GM18867 (cell line): ENCODE results near the gene MNX1.

Experiments used
- ATAC-seq: cut with Tn5 transposase; IDR thresholded peaks from one replicate; pipeline ENCODE4 v1.9.1; 2021; ENCODE audit warnings: mild to moderate bottlenecking, moderate library complexity; ENCODE audit not compliant: unreplicated experiment

MNX1 gene

GRCh38 chr7:157010588-157011332, at the start of gene MNX1:
MNX1 (minus strand) TSS chr7:157010663; CDS start chr7:157010350, 313 bp downstream.
- peak; percentile 94 for ATAC-seq

GRCh38 chr7:157059534-157059933, 49.1 kb upstream of the MNX1 start:
- no peak for ATAC-seq

GRCh38 chr7:157058701-157059100, 48.2 kb upstream of the MNX1 start:
- no peak for ATAC-seq

GRCh38 chr7:157058068-157058467, 47.6 kb upstream of the MNX1 start:
- no peak for ATAC-seq

- ATAC-seq = no peak
Observed at GRCh38 chr7:157056957-157057902, 46.8 kb upstream of the MNX1 start.

- no peak for ATAC-seq
Observed at GRCh38 chr7:157056246-157056645, 45.8 kb upstream of the MNX1 start.

- no peak for ATAC-seq
Observed at GRCh38 chr7:157054927-157055326, 44.5 kb upstream of the MNX1 start.

- ATAC-seq = no peak
Observed at GRCh38 chr7:157053118-157053517, 42.7 kb upstream of the MNX1 start.

GRCh38 chr7:157047148-157047547, 36.7 kb upstream of the MNX1 start:
- ATAC-seq = no peak

- no peak for ATAC-seq
Observed at GRCh38 chr7:157046681-157047080, 36.2 kb upstream of the MNX1 start.

- ATAC-seq = no peak
Observed at GRCh38 chr7:157044943-157045660, 34.6 kb upstream of the MNX1 start.

GRCh38 chr7:157044147-157044687, 33.8 kb upstream of the MNX1 start:
- no peak for ATAC-seq

- no peak for ATAC-seq
Observed at GRCh38 chr7:157043745-157044144, 33.3 kb upstream of the MNX1 start.

GRCh38 chr7:157041514-157042277, 31.2 kb upstream of the MNX1 start:
- no peak for ATAC-seq

GRCh38 chr7:157041004-157041403, 30.5 kb upstream of the MNX1 start:
- ATAC-seq = no peak

- no peak for ATAC-seq
Observed at GRCh38 chr7:157037635-157038034, 27.2 kb upstream of the MNX1 start.

GRCh38 chr7:157037028-157037427, 26.6 kb upstream of the MNX1 start:
- no peak for ATAC-seq

- no peak for ATAC-seq
Observed at GRCh38 chr7:157035979-157036378, 25.5 kb upstream of the MNX1 start.

GRCh38 chr7:157035302-157035701, 24.8 kb upstream of the MNX1 start:
- ATAC-seq = no peak
